Measurements from ENCODE around the gene CFAP46.

- TF ChIP-seq, protein P1, sequence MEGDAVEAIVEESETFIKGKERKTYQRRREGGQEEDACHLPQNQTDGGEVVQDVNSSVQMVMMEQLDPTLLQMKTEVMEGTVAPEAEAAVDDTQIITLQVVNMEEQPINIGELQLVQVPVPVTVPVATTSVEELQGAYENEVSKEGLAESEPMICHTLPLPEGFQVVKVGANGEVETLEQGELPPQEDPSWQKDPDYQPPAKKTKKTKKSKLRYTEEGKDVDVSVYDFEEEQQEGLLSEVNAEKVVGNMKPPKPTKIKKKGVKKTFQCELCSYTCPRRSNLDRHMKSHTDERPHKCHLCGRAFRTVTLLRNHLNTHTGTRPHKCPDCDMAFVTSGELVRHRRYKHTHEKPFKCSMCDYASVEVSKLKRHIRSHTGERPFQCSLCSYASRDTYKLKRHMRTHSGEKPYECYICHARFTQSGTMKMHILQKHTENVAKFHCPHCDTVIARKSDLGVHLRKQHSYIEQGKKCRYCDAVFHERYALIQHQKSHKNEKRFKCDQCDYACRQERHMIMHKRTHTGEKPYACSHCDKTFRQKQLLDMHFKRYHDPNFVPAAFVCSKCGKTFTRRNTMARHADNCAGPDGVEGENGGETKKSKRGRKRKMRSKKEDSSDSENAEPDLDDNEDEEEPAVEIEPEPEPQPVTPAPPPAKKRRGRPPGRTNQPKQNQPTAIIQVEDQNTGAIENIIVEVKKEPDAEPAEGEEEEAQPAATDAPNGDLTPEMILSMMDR (IDR thresholded peaks at IDR 0.05; ENCODE audit: borderline replicate concordance, extremely low read depth, low read length, poor library complexity, severe bottlenecking): no peak
- no peak for TF ChIP-seq EZH2 (IDR thresholded peaks at IDR 0.05; ENCODE audit: borderline replicate concordance, low read depth, low read length, severe bottlenecking)
Measured at GRCh38 chr10:132965411-132966057, 23.2 kb upstream of the CFAP46 start.
